ENCODE results near the gene P2RY1.

- TF ChIP-seq, protein P1, sequence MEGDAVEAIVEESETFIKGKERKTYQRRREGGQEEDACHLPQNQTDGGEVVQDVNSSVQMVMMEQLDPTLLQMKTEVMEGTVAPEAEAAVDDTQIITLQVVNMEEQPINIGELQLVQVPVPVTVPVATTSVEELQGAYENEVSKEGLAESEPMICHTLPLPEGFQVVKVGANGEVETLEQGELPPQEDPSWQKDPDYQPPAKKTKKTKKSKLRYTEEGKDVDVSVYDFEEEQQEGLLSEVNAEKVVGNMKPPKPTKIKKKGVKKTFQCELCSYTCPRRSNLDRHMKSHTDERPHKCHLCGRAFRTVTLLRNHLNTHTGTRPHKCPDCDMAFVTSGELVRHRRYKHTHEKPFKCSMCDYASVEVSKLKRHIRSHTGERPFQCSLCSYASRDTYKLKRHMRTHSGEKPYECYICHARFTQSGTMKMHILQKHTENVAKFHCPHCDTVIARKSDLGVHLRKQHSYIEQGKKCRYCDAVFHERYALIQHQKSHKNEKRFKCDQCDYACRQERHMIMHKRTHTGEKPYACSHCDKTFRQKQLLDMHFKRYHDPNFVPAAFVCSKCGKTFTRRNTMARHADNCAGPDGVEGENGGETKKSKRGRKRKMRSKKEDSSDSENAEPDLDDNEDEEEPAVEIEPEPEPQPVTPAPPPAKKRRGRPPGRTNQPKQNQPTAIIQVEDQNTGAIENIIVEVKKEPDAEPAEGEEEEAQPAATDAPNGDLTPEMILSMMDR (conservative IDR thresholded peaks at IDR 0.05) = no peak
- TF ChIP-seq EZH2 (IDR thresholded peaks at IDR 0.05; ENCODE audit: low read depth) = no peak
Observed at GRCh38 chr3:152834191-152834775, 648 bp upstream of the P2RY1 start.

Data from PC-9 (cell line).